Smooth muscle cell (in vitro differentiated cells): ENCODE measurements around the gene NRDE2. TPM values are rescaled to one million over a fixed set of nuclear protein-coding genes. Genes with fewer than 3 reads are reported as not detected.
"Not testable (repeated sequence)": the region's sequence is repeated elsewhere in the genome, so short reads cannot be mapped to it uniquely, and the experiment has no call there.

Source experiments
- DNase-seq: peaks from one replicate; lab custom pipeline; 2025; ENCODE audit not compliant: unreplicated experiment; lab: John Stamatoyannopoulos, UW
- H2AFZ ChIP-seq: fragments of 200-600 bp; sonication (generic); 2 replicates; pipeline ENCODE4 v1.6.0; 2016; ENCODE audit warnings: antibody characterized with exemption, low read depth, mild to moderate bottlenecking
- H3F3A ChIP-seq: fragments of 200-600 bp; sonication (generic); 2 replicates; pipeline ENCODE4 v1.6.0; 2017; ENCODE audit warnings: antibody characterized with exemption, low read depth
- H3K27ac ChIP-seq: fragments of 200-600 bp; sonication (generic); 2 replicates; pipeline ENCODE4 v1.5.1; 2016; ENCODE audit warnings: low read depth, mild to moderate bottlenecking
- H3K27me3 ChIP-seq: fragments of 200-600 bp; sonication (generic); 2 replicates; pipeline ENCODE4 v1.6.1; 2016; ENCODE audit warnings: low read depth, mild to moderate bottlenecking
- H3K36me3 ChIP-seq: fragments of 200-600 bp; sonication (generic); 2 replicates; pipeline ENCODE4 v1.5.1; 2016; ENCODE audit warnings: low read depth
- H3K4me1 ChIP-seq: fragments of 200-600 bp; sonication (generic); 2 replicates; pipeline ENCODE4 v1.5.1; 2016; ENCODE audit warnings: low read depth
- H3K4me2 ChIP-seq: fragments of 200-600 bp; sonication (generic); 2 replicates; pipeline ENCODE4 v1.6.0; 2016; ENCODE audit warnings: mild to moderate bottlenecking
- H3K4me3 ChIP-seq: fragments of 200-600 bp; sonication (generic); 2 replicates; pipeline ENCODE4 v1.5.1; 2016; ENCODE audit warnings: mild to moderate bottlenecking
- H3K79me2 ChIP-seq: fragments of 200-600 bp; sonication (generic); 2 replicates; pipeline ENCODE4 v1.6.0; 2016; ENCODE audit warnings: low read depth, mild to moderate bottlenecking
- H3K9ac ChIP-seq: fragments of 200-600 bp; sonication (generic); 2 replicates; pipeline ENCODE4 v1.6.0; 2016; ENCODE audit warnings: low read depth
- H3K9me3 ChIP-seq: fragments of 200-600 bp; sonication (generic); replicated peaks from 2 replicates; pipeline ENCODE4 v1.5.1; 2016; ENCODE audit warnings: low read depth
- H4K20me1 ChIP-seq: fragments of 200-600 bp; sonication (generic); 2 replicates; pipeline ENCODE4 v1.6.0; 2016; ENCODE audit warnings: low read depth
- WGBS: methylation state at CpG from one replicate; pipeline ENCODE4 v1.1.7; 2016; ENCODE audit warnings: low lambda C conversion rate; 5-methylcytosine and 5-hydroxymethylcytosine counted together
- polyA plus RNA-seq: library from polyadenylated mRNA; unstranded; fragments of >200 nt; fragmentation: Nextera tagmentation; extraction: Ambion mirVana; gene quantifications from 2 replicates; pipeline ENCODE4 v1.2.1, GENCODE V29; 2016
- total RNA-seq: library from RNA; depleted of rRNA; stranded (reverse); fragments of >200 nt; gene quantifications from 2 replicates; pipeline ENCODE4 v1.2.3, GENCODE V29; 2014
- TF ChIP-seq, protein P1 (sequence below): fragments of 200-600 bp; sonication (generic); IDR thresholded peaks from 2 replicates; pipeline ENCODE4 v1.5.1; 2017; ENCODE audit warnings: borderline replicate concordance, mild to moderate bottlenecking, antibody characterized with exemption; ENCODE audit not compliant: insufficient read depth, poor library complexity, severe bottlenecking

The NRDE2 gene
- total and polyA plus RNA-seq, 2 experiments from 2014 or later, result 8.0 to 9.9 TPM

DNA sequence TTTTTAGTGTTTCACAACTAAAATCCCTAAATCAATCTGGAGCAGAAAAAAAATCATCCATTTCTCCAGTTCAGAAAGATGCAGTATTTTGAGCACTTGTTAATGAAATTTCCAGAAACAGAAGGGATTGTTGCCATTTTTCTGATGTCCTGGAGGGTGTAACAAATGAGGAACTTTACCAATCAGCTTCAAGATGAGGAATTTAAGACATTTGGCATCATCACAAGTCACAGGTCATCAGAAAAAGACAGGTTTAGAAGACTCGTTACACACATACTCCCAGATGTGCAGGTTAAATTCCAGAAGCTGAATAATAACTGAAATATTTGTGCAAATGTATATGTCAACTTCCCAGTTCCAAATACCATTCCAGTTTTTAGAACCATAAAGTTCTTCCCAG, 75.9 kb downstream of the NRDE2 start:
- Histone ChIP-seq H4K20me1 (peaks cover 18% of the 10 kb centered on the region), H3K9ac (peak overlapping the region; percentile 97)
- TF ChIP-seq, protein P1, sequence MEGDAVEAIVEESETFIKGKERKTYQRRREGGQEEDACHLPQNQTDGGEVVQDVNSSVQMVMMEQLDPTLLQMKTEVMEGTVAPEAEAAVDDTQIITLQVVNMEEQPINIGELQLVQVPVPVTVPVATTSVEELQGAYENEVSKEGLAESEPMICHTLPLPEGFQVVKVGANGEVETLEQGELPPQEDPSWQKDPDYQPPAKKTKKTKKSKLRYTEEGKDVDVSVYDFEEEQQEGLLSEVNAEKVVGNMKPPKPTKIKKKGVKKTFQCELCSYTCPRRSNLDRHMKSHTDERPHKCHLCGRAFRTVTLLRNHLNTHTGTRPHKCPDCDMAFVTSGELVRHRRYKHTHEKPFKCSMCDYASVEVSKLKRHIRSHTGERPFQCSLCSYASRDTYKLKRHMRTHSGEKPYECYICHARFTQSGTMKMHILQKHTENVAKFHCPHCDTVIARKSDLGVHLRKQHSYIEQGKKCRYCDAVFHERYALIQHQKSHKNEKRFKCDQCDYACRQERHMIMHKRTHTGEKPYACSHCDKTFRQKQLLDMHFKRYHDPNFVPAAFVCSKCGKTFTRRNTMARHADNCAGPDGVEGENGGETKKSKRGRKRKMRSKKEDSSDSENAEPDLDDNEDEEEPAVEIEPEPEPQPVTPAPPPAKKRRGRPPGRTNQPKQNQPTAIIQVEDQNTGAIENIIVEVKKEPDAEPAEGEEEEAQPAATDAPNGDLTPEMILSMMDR, result no peak

DNA sequence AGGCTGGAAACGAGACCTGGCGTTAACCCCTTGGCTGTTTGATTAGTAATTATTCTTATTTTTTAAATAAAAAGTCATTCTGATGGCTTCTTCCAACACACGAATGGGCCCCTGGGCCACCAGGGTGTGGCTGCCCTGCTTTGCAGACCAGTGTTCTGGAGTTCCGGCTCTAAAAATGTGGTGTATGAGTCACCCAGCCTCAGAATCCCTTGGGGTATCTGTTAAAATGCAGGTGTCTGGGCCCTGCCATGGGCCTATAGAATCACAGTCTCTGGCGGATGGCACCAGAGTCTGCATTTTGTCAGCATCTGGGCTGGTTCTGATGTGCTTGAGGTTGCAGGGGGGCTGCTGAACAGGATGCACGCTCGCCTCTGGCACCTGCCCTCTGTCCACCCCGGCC, 77.9 kb downstream of the NRDE2 start:
- Histone ChIP-seq H3K79me2 (peaks cover 33% of the 10 kb centered on the region), H2AFZ (no peak overlapping the region), H3K4me1 (peaks cover 10% of the 10 kb centered on the region), H4K20me1 (peaks cover 12% of the 10 kb centered on the region), H3F3A (no peaks in the 10 kb centered on the region), H3K9me3 (no peaks in the 10 kb centered on the region), H3K4me2 (no peak overlapping the region), H3K27me3 (peaks cover 14% of the 10 kb centered on the region), H3K27ac (no peak overlapping the region), H3K4me3 (no peak overlapping the region), H3K36me3 (no peaks in the 10 kb centered on the region), H3K9ac (no peak overlapping the region)
- TF ChIP-seq, protein P1, result no peak
- 80% methylated on average over 8 of the region's 8 CpGs for WGBS
- DNase-seq, result no peak

More for the DNA sequence above, 75.9 kb downstream of the NRDE2 start:
- H3K79me2 ChIP-seq, result peaks cover 39% of the 10 kb centered on the region
- peak overlapping the region; percentile 71 for H3K27ac ChIP-seq
- H3F3A ChIP-seq, result no peaks in the 10 kb centered on the region
- DNase-seq, result no peak
- no peaks in the 10 kb centered on the region for H3K9me3 ChIP-seq
- peaks cover 10% of the 10 kb centered on the region for H3K4me1 ChIP-seq
- peak overlapping the region; percentile 94 for H3K4me3 ChIP-seq
- H3K27me3 ChIP-seq, result peaks cover 14% of the 10 kb centered on the region
- H2AFZ ChIP-seq, result peak overlapping the region; percentile 72
- WGBS, result 96% methylated on average over 1 of the region's 1 CpG
- peak overlapping the region; percentile 99 for H3K4me2 ChIP-seq
- peaks cover 8% of the 10 kb centered on the region for H3K36me3 ChIP-seq

DNA sequence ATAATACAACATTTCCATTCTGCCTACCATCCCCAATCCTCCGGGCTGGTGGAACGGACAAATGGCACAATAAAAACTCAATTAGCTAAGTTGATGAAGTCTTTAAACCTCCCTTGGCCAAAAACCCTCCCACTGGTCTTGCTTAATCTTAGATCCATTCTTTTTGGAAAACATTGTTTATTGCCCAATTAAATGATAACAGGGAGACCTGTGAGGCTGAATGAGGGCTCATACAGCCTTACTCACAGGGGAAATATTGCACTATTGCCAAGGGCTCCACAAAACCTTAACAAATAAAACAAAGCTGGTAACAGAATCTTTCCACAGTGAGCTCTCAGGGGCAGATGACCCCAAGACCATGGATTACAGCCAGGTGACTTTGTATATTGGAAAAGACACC, 83.1 kb downstream of the NRDE2 start:
- no peak overlapping the region for H3K27ac ChIP-seq
- H3K4me1 ChIP-seq, result no peaks in the 10 kb centered on the region
- H3K4me3 ChIP-seq, result no peak overlapping the region
- no peaks in the 10 kb centered on the region for H3K36me3 ChIP-seq
- TF ChIP-seq, protein P1, result no peak
- no peaks in the 10 kb centered on the region for H3F3A ChIP-seq
- no peak overlapping the region for H2AFZ ChIP-seq
- H3K9ac ChIP-seq, result no peak overlapping the region
- 84% methylated on average over 2 of the region's 2 CpGs for WGBS
- no peaks in the 10 kb centered on the region for H3K79me2 ChIP-seq
- no peaks in the 10 kb centered on the region for H3K9me3 ChIP-seq
- no peak overlapping the region for H3K4me2 ChIP-seq
- H4K20me1 ChIP-seq, result no peaks in the 10 kb centered on the region
- DNase-seq, result no peak
- H3K27me3 ChIP-seq, result peaks cover 8% of the 10 kb centered on the region

DNA sequence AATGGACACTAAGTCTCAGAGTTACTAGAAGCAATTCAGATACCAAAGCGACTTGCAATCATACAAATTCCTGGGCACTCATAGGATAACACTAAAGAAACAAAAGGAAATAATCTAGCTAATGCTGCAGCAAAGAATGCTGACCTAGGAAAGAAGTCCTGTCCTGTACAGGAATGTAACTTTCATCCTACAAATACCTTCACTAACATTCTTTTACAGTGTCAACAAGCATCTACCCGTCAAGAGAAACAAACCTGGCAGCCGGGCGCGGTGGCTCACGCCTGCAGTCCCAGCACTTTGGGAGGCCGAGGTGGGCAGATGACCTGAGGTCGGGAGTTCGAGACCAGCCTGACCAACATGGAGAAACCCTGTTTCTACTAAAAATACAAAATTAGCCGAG, 84.3 kb downstream of the NRDE2 start:
- not testable (repeated sequence) for H3K4me3 ChIP-seq, H3K9me3 ChIP-seq, H3F3A ChIP-seq, DNase-seq, H3K27ac ChIP-seq, H3K9ac ChIP-seq, H3K4me1 ChIP-seq, H3K79me2 ChIP-seq, H3K4me2 ChIP-seq, H3K27me3 ChIP-seq, H3K36me3 ChIP-seq, H4K20me1 ChIP-seq, H2AFZ ChIP-seq
- whole genome bisulfite sequencing, result 90% methylated on average over 10 of the region's 10 CpGs
